Measurements from ENCODE around the gene IGFL2. TPM values are rescaled to one million over a fixed set of nuclear protein-coding genes. Genes with fewer than 3 reads are reported as not detected.

IGFL2 gene
- total RNA-seq, 4 donors from 2014 or later, result 7.2 to 26.9 (median 24.9) TPM

DNA sequence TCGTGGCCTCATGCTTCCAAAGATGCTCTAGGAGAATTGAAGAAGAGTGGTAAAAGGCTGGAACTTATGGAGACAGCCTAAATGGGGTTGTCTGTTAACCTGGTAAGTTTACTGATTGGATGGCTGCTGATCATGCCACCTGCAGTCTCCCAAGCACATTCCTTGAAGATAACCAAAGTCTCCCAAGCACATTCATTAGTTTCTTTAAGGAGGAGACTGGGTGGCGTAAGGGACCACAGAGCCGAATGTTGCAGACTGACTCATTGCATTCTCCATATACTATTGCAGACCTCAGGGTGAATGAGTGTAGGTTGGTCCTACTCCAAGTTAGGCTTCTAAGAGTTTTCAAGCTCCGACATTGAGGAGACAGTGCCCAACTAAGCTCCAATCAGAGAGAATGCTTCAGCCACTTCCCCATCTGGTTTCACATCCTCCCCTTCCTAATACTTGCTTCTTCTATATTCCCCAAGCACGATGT is 23.4 kb upstream of the IGFL2 start, which contains the start of gene IGFL3:
Gene IGFL3, minus strand, starts transcription at position 51 of the 478 bp plus-strand sequence. Its CDS starts 39 bp downstream, at position 12.
- TF ChIP-seq, protein P1, sequence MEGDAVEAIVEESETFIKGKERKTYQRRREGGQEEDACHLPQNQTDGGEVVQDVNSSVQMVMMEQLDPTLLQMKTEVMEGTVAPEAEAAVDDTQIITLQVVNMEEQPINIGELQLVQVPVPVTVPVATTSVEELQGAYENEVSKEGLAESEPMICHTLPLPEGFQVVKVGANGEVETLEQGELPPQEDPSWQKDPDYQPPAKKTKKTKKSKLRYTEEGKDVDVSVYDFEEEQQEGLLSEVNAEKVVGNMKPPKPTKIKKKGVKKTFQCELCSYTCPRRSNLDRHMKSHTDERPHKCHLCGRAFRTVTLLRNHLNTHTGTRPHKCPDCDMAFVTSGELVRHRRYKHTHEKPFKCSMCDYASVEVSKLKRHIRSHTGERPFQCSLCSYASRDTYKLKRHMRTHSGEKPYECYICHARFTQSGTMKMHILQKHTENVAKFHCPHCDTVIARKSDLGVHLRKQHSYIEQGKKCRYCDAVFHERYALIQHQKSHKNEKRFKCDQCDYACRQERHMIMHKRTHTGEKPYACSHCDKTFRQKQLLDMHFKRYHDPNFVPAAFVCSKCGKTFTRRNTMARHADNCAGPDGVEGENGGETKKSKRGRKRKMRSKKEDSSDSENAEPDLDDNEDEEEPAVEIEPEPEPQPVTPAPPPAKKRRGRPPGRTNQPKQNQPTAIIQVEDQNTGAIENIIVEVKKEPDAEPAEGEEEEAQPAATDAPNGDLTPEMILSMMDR (IDR thresholded peaks at IDR 0.05), result no peak
- no peak for TF ChIP-seq POLR2A (IDR thresholded peaks at IDR 0.05)
- no peak within 1 kb of the TSS for H3K4me3 ChIP-seq (ENCODE audit: low read depth, poor library complexity, severe bottlenecking)
- WGBS, 2 donors, result 60 to 76% methylated on average over 5 of the region's 5 CpGs
- intact Hi-C loops (cut with DNase I; ENCODE audit: low total_unique reads), result loop anchor here (5.0 kb wide), 1 partner anchor 58 kb away; no protein-coding TSS in a partner anchor
- DNase-seq (ENCODE audit: low spot score in 2 of 2), result no peak

DNA sequence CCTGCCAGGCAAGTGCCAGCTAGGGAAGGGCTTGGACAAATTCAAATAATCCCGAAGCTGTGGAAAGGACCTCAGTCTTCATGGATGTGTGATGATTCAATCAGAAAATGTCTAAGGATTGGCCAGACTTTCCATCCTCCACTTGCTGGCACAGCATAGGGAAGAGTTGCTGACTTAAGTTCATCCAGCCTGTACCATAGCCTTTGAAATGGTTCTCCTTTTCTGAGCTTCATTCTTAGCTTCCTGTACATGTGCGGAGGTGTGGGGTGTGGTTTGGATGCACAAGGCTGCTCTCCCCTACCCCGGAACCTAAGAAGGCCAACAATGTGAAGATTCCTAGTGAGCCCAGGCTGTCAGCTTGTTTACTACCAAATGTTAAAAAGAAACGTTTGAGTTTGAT is 22.6 kb upstream of the IGFL2 start:
- TF ChIP-seq POLR2A (IDR thresholded peaks at IDR 0.05), result no peak
- TF ChIP-seq, protein P1 (IDR thresholded peaks at IDR 0.05), result no peak
- 42 to 43% methylated on average over 4 of the region's 4 CpGs for WGBS, 2 donors
- DNase-seq (ENCODE audit: low spot score in 2 of 2), result no peak
- no peak overlapping the region for H3K4me3 ChIP-seq (ENCODE audit: low read depth, poor library complexity, severe bottlenecking)
- intact Hi-C loops (cut with DNase I; ENCODE audit: low total_unique reads), result no loop called here

DNA sequence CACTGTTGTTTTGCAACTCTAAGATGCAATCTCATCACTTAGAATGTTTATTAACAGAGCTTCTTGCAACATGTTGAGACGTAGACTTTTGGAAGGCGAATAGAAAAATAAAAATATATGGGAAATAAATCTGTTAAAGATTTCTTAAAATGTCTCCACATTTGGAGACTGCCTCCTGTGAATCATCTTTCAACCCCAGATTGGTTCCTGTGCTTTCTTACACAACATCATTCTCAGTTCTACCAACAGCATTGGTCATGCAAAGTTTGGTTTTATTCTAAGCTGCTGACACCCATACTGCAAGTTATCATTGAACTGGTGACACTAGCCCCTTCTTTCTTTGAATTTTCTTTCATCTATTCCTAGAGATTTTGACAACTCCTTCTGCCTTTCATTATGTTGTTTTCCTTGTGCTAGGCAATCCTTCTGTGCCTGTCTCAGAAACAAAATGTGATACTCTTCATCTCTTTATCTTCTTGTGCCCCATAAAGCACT is 21.9 kb upstream of the IGFL2 start:
- WGBS, 2 donors, result 41 to 46% methylated on average over 2 of the region's 2 CpGs
- intact Hi-C loops (cut with DNase I; ENCODE audit: low total_unique reads), result no loop called here
- no peak overlapping the region for H3K4me3 ChIP-seq (ENCODE audit: low read depth, poor library complexity, severe bottlenecking)
- TF ChIP-seq POLR2A (IDR thresholded peaks at IDR 0.05), result no peak
- TF ChIP-seq, protein P1 (IDR thresholded peaks at IDR 0.05), result no peak
- no peak for DNase-seq (ENCODE audit: low spot score in 2 of 2)

DNA sequence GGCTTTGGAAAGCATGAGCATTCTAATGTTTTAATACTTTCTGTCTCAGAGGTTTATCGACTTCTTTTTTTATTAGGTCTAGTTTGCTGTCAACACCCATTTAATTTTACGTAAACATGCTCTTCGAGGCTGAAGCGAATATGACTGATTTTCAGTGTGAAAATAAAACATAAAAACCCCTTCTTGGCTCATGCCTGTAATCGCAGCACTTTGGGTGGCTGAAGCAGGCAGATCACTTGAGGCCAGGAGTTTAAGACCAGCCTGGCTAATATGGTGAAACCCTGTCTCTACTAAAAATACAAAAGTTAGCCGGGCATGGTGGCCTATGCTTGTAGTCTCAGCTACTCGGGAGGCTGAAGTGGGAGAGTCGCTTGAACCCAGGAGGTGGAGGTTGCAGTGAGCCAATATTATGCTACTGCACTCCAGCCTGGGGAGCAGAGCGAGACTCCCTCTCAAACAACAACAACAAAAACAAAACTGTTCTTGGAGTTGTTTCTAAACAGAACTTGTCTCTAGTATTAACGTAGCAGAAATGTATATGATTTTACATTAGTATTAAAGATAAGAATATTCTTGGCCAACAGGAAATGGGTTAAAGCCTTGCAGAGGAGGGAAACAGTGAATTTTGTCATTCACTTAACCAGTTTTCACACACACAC is 16.4 kb upstream of the IGFL2 start:
- no peak overlapping the region for H3K4me3 ChIP-seq (ENCODE audit: low read depth, poor library complexity, severe bottlenecking)
- no peak for TF ChIP-seq POLR2A (IDR thresholded peaks at IDR 0.05)
- TF ChIP-seq, protein P1 (IDR thresholded peaks at IDR 0.05), result no peak
- intact Hi-C loops (cut with DNase I; ENCODE audit: low total_unique reads), result no loop called here
- DNase-seq (ENCODE audit: low spot score in 2 of 2), result no peak
- WGBS, 2 donors, result 85 to 86% methylated on average over 10 of the region's 10 CpGs

DNA sequence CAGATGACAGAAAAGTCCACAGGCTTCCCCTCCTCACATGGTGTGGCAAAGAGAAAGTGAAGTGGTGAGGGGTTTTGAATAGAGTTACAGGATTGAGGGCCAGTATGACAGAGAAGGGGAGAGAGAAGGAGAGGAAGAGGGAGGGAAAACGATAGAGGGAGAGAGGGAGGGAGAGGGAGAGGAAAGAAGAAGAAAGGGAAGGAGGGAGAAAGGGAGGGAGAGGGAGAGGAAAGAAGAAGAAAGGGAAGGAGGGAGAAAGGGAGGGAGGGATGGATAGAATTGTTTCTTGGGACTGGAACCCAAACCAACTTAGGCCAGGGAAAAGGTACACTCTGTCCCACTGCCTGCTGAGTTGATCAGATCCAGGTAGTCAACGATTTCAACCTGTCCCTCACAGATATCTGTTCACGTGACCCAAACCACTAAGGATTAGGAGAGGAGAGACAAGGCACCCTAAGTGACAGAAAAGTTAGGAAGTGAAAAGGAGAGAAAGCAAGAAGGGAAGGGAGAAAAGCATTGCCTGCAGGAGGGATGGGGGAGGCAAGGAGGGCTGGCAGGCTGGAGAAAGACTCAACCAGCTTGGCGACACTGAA is 15.4 kb upstream of the IGFL2 start:
- DNase-seq (ENCODE audit: low spot score in 2 of 2), result no peak
- no peak overlapping the region for H3K4me3 ChIP-seq (ENCODE audit: low read depth, poor library complexity, severe bottlenecking)
- TF ChIP-seq POLR2A (IDR thresholded peaks at IDR 0.05), result no peak
- TF ChIP-seq, protein P1 (IDR thresholded peaks at IDR 0.05), result no peak
- intact Hi-C loops (cut with DNase I; ENCODE audit: low total_unique reads), result no loop called here
- 39 to 52% methylated on average over 4 of the region's 4 CpGs for WGBS, 2 donors

Measured in lower leg skin (tissue), 4 donors.